ENCODE results near the gene PKP4. TPM values are rescaled to one million over a fixed set of nuclear protein-coding genes. Genes with fewer than 3 reads are reported as not detected.

PKP4 gene
- total and polyA plus RNA-seq, 9 of the 15 experiments (the other 6 are each of a cell fraction or from before 2014, with no cell fraction given), result 24.6 to 99.1 (median 74.0) TPM

- TF ChIP-seq, protein P1, sequence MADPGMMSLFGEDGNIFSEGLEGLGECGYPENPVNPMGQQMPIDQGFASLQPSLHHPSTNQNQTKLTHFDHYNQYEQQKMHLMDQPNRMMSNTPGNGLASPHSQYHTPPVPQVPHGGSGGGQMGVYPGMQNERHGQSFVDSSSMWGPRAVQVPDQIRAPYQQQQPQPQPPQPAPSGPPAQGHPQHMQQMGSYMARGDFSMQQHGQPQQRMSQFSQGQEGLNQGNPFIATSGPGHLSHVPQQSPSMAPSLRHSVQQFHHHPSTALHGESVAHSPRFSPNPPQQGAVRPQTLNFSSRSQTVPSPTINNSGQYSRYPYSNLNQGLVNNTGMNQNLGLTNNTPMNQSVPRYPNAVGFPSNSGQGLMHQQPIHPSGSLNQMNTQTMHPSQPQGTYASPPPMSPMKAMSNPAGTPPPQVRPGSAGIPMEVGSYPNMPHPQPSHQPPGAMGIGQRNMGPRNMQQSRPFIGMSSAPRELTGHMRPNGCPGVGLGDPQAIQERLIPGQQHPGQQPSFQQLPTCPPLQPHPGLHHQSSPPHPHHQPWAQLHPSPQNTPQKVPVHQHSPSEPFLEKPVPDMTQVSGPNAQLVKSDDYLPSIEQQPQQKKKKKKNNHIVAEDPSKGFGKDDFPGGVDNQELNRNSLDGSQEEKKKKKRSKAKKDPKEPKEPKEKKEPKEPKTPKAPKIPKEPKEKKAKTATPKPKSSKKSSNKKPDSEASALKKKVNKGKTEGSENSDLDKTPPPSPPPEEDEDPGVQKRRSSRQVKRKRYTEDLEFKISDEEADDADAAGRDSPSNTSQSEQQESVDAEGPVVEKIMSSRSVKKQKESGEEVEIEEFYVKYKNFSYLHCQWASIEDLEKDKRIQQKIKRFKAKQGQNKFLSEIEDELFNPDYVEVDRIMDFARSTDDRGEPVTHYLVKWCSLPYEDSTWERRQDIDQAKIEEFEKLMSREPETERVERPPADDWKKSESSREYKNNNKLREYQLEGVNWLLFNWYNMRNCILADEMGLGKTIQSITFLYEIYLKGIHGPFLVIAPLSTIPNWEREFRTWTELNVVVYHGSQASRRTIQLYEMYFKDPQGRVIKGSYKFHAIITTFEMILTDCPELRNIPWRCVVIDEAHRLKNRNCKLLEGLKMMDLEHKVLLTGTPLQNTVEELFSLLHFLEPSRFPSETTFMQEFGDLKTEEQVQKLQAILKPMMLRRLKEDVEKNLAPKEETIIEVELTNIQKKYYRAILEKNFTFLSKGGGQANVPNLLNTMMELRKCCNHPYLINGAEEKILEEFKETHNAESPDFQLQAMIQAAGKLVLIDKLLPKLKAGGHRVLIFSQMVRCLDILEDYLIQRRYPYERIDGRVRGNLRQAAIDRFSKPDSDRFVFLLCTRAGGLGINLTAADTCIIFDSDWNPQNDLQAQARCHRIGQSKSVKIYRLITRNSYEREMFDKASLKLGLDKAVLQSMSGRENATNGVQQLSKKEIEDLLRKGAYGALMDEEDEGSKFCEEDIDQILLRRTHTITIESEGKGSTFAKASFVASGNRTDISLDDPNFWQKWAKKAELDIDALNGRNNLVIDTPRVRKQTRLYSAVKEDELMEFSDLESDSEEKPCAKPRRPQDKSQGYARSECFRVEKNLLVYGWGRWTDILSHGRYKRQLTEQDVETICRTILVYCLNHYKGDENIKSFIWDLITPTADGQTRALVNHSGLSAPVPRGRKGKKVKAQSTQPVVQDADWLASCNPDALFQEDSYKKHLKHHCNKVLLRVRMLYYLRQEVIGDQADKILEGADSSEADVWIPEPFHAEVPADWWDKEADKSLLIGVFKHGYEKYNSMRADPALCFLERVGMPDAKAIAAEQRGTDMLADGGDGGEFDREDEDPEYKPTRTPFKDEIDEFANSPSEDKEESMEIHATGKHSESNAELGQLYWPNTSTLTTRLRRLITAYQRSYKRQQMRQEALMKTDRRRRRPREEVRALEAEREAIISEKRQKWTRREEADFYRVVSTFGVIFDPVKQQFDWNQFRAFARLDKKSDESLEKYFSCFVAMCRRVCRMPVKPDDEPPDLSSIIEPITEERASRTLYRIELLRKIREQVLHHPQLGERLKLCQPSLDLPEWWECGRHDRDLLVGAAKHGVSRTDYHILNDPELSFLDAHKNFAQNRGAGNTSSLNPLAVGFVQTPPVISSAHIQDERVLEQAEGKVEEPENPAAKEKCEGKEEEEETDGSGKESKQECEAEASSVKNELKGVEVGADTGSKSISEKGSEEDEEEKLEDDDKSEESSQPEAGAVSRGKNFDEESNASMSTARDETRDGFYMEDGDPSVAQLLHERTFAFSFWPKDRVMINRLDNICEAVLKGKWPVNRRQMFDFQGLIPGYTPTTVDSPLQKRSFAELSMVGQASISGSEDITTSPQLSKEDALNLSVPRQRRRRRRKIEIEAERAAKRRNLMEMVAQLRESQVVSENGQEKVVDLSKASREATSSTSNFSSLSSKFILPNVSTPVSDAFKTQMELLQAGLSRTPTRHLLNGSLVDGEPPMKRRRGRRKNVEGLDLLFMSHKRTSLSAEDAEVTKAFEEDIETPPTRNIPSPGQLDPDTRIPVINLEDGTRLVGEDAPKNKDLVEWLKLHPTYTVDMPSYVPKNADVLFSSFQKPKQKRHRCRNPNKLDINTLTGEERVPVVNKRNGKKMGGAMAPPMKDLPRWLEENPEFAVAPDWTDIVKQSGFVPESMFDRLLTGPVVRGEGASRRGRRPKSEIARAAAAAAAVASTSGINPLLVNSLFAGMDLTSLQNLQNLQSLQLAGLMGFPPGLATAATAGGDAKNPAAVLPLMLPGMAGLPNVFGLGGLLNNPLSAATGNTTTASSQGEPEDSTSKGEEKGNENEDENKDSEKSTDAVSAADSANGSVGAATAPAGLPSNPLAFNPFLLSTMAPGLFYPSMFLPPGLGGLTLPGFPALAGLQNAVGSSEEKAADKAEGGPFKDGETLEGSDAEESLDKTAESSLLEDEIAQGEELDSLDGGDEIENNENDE (IDR thresholded peaks at IDR 0.05; ENCODE audit: low read depth, low read length), result no peak
- no peak for TF ChIP-seq CUX1 (CRISPR knock-in tag; IDR thresholded peaks at IDR 0.05)
- TF ChIP-seq, protein P2, sequence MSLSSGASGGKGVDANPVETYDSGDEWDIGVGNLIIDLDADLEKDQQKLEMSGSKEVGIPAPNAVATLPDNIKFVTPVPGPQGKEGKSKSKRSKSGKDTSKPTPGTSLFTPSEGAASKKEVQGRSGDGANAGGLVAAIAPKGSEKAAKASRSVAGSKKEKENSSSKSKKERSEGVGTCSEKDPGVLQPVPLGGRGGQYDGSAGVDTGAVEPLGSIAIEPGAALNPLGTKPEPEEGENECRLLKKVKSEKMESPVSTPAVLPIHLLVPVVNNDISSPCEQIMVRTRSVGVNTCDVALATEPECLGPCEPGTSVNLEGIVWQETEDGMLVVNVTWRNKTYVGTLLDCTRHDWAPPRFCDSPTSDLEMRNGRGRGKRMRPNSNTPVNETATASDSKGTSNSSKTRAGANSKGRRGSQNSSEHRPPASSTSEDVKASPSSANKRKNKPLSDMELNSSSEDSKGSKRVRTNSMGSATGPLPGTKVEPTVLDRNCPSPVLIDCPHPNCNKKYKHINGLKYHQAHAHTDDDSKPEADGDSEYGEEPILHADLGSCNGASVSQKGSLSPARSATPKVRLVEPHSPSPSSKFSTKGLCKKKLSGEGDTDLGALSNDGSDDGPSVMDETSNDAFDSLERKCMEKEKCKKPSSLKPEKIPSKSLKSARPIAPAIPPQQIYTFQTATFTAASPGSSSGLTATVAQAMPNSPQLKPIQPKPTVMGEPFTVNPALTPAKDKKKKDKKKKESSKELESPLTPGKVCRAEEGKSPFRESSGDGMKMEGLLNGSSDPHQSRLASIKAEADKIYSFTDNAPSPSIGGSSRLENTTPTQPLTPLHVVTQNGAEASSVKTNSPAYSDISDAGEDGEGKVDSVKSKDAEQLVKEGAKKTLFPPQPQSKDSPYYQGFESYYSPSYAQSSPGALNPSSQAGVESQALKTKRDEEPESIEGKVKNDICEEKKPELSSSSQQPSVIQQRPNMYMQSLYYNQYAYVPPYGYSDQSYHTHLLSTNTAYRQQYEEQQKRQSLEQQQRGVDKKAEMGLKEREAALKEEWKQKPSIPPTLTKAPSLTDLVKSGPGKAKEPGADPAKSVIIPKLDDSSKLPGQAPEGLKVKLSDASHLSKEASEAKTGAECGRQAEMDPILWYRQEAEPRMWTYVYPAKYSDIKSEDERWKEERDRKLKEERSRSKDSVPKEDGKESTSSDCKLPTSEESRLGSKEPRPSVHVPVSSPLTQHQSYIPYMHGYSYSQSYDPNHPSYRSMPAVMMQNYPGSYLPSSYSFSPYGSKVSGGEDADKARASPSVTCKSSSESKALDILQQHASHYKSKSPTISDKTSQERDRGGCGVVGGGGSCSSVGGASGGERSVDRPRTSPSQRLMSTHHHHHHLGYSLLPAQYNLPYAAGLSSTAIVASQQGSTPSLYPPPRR (CRISPR knock-in tag; IDR thresholded peaks at IDR 0.05; ENCODE audit: borderline replicate concordance), result no peak
- TF ChIP-seq RFX5 (IDR thresholded peaks at IDR 0.05; ENCODE audit: low read depth, low read length), result no peak
These were observed 1.3 kb downstream of the PKP4 start (continued) for GRCh38 chr2:158457826-158458616.
